ENCODE data around the gene BCORL1.

GRCh38 chrX:129953334-129953648, 29.1 kb upstream of the BCORL1 start:
- TF ChIP-seq CTCF (IDR thresholded peaks at IDR 0.05), result no peak
- no peak for TF ChIP-seq POLR2AphosphoS5 (IDR thresholded peaks at IDR 0.05)
